NCI-H1048 (cell line): ENCODE results near the gene IFNK.

Experiments
- DNase-seq: peaks from one replicate; lab custom pipeline; 2025; lab: John Stamatoyannopoulos, UW

The IFNK gene

GRCh38 chr9:27511771-27512170, 12.3 kb upstream of the IFNK start:
- no peak for DNase-seq

GRCh38 chr9:27514551-27514950, 9.5 kb upstream of the IFNK start:
- DNase-seq, result no peak

GRCh38 chr9:27518006-27518405, 6.1 kb upstream of the IFNK start:
- DNase-seq, result no peak

- DNase-seq, result no peak
Observed at GRCh38 chr9:27518809-27519208, 5.3 kb upstream of the IFNK start.

GRCh38 chr9:27519466-27520465, 4.3 kb upstream of the IFNK start:
- DNase-seq, result no peak

- DNase-seq, result no peak
Observed at GRCh38 chr9:27520986-27521385, 3.1 kb upstream of the IFNK start.

GRCh38 chr9:27523141-27523540, 949 bp upstream of the IFNK start:
- DNase-seq, result no peak

- no peak for DNase-seq
Observed at GRCh38 chr9:27527702-27528075, 3.6 kb downstream of the IFNK start.

GRCh38 chr9:27528076-27528885, 4.2 kb downstream of the IFNK start:
- DNase-seq, result no peak

GRCh38 chr9:27528886-27529315, 4.8 kb downstream of the IFNK start:
- DNase-seq, result no peak

- peak; percentile 30 for DNase-seq
Observed at GRCh38 chr9:27529316-27530278, 5.5 kb downstream of the IFNK start, which contains the start of gene MOB3B. MOB3B (minus strand) TSS chr9:27529814; CDS start chr9:27455550, 74,264 bp downstream.

GRCh38 chr9:27530915-27531755, 7.0 kb downstream of the IFNK start:
- DNase-seq, result no peak

- DNase-seq, result no peak
Observed at GRCh38 chr9:27532046-27532445, 8.0 kb downstream of the IFNK start.

GRCh38 chr9:27533311-27533710, 9.2 kb downstream of the IFNK start:
- DNase-seq, result no peak

- no peak for DNase-seq
Observed at GRCh38 chr9:27534131-27534530, 10.0 kb downstream of the IFNK start.

- no peak for DNase-seq
Observed at GRCh38 chr9:27534658-27535209, 10.6 kb downstream of the IFNK start.

- DNase-seq, result no peak
Observed at GRCh38 chr9:27535701-27536118, 11.6 kb downstream of the IFNK start.

GRCh38 chr9:27536168-27536567, 12.1 kb downstream of the IFNK start:
- no peak for DNase-seq

GRCh38 chr9:27537027-27537435, 12.9 kb downstream of the IFNK start:
- DNase-seq, result no peak

- no peak for DNase-seq
Observed at GRCh38 chr9:27537756-27538155, 13.7 kb downstream of the IFNK start.
